Parathyroid adenoma (tissue), 2 donors: ENCODE measurements around the gene AP2A2.

Experiments used
- H2AFZ ChIP-seq: fragments of 300-600 bp; sonication (generic); one replicate; pipeline ENCODE4 v1.7.0; 2017; ENCODE audit warnings: antibody characterized with exemption, mild to moderate bottlenecking
- H3K27ac ChIP-seq: fragments of 300-600 bp; sonication (generic); one replicate; pipeline ENCODE4 v1.7.0; 2017
- H3K27me3 ChIP-seq: fragments of 300-600 bp; sonication (generic); one replicate; pipeline ENCODE4 v1.7.0; 2017; ENCODE audit warnings: low read length; ENCODE audit not compliant: control insufficient read depth, insufficient read depth
- H3K36me3 ChIP-seq: fragments of 300-600 bp; sonication (generic); one replicate; pipeline ENCODE4 v1.7.0; 2017; ENCODE audit warnings: low read length; ENCODE audit not compliant: control insufficient read depth, insufficient read depth
- H3K4me1 ChIP-seq: fragments of 300-600 bp; sonication (generic); one replicate; pipeline ENCODE4 v1.7.0; 2017; ENCODE audit warnings: control low read depth
- H3K4me2 ChIP-seq: fragments of 300-600 bp; sonication (generic); one replicate; pipeline ENCODE4 v1.7.0; 2017; ENCODE audit warnings: low read length
- H3K4me3 ChIP-seq: fragments of 300-600 bp; sonication (generic); one replicate; pipeline ENCODE4 v1.7.0; 2017; ENCODE audit warnings: low read depth, low read length
- H3K79me2 ChIP-seq: fragments of 300-600 bp; sonication (generic); one replicate; pipeline ENCODE4 v1.7.0; 2017; ENCODE audit warnings: control low read depth
- H3K9ac ChIP-seq: fragments of 300-600 bp; sonication (generic); one replicate; pipeline ENCODE4 v1.7.0; 2017; ENCODE audit warnings: mild to moderate bottlenecking
- H3K9me3 ChIP-seq: fragments of 300-600 bp; sonication (generic); one replicate; pipeline ENCODE4 v1.7.0; 2017; ENCODE audit warnings: low read length; ENCODE audit not compliant: control insufficient read depth
- TF ChIP-seq, protein P1 (sequence below): fragments of 300-600 bp; sonication (generic); IDR thresholded peaks from one replicate; pipeline ENCODE4 v1.7.0; 2017; ENCODE audit warnings: antibody characterized with exemption, mild to moderate bottlenecking
- donor health status: primary hyperparathyroidism.

AP2A2 gene

GRCh38 chr11:904380-904779 is 21.3 kb upstream of the AP2A2 start:
- H3K27me3 ChIP-seq: no peaks in the 10 kb centered on the region
- H3K4me3 ChIP-seq: no peak overlapping the region
- no peaks in the 10 kb centered on the region for H3K9me3 ChIP-seq
- TF ChIP-seq, protein P1, sequence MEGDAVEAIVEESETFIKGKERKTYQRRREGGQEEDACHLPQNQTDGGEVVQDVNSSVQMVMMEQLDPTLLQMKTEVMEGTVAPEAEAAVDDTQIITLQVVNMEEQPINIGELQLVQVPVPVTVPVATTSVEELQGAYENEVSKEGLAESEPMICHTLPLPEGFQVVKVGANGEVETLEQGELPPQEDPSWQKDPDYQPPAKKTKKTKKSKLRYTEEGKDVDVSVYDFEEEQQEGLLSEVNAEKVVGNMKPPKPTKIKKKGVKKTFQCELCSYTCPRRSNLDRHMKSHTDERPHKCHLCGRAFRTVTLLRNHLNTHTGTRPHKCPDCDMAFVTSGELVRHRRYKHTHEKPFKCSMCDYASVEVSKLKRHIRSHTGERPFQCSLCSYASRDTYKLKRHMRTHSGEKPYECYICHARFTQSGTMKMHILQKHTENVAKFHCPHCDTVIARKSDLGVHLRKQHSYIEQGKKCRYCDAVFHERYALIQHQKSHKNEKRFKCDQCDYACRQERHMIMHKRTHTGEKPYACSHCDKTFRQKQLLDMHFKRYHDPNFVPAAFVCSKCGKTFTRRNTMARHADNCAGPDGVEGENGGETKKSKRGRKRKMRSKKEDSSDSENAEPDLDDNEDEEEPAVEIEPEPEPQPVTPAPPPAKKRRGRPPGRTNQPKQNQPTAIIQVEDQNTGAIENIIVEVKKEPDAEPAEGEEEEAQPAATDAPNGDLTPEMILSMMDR: no peak
- H3K79me2 ChIP-seq: no peaks in the 10 kb centered on the region
- H3K4me2 ChIP-seq: no peak overlapping the region
- H3K9ac ChIP-seq: no peak overlapping the region
- no peak overlapping the region for H2AFZ ChIP-seq
- no peak overlapping the region for H3K27ac ChIP-seq
- H3K36me3 ChIP-seq: no peaks in the 10 kb centered on the region
- H3K4me1 ChIP-seq: no peaks in the 10 kb centered on the region

- H2AFZ ChIP-seq: no peak overlapping the region
- no peak overlapping the region for H3K4me3 ChIP-seq
- TF ChIP-seq, protein P1: no peak
These were observed 19.7 kb upstream of the AP2A2 start for GRCh38 chr11:905952-906351.

GRCh38 chr11:907668-908067 is 18.0 kb upstream of the AP2A2 start:
- peaks cover 2% of the 10 kb centered on the region for H3K79me2 ChIP-seq
- H3K27me3 ChIP-seq: no peaks in the 10 kb centered on the region
- H3K9ac ChIP-seq: no peak overlapping the region
- no peak overlapping the region for H2AFZ ChIP-seq
- H3K4me1 ChIP-seq: no peaks in the 10 kb centered on the region
- TF ChIP-seq, protein P1: no peak
- H3K27ac ChIP-seq: no peak overlapping the region
- no peak overlapping the region for H3K4me3 ChIP-seq
- H3K36me3 ChIP-seq: no peaks in the 10 kb centered on the region
- no peak overlapping the region for H3K4me2 ChIP-seq
- no peaks in the 10 kb centered on the region for H3K9me3 ChIP-seq

More at GRCh38 chr11:905952-906351, 19.7 kb upstream of the AP2A2 start:
- Histone ChIP-seq H3K27me3 (no peaks in the 10 kb centered on the region), H3K79me2 (peaks cover 2% of the 10 kb centered on the region), H3K4me2 (no peak overlapping the region), H3K9me3 (no peaks in the 10 kb centered on the region), H3K27ac (no peak overlapping the region), H3K36me3 (no peaks in the 10 kb centered on the region), H3K9ac (no peak overlapping the region), H3K4me1 (no peaks in the 10 kb centered on the region)

DNA sequence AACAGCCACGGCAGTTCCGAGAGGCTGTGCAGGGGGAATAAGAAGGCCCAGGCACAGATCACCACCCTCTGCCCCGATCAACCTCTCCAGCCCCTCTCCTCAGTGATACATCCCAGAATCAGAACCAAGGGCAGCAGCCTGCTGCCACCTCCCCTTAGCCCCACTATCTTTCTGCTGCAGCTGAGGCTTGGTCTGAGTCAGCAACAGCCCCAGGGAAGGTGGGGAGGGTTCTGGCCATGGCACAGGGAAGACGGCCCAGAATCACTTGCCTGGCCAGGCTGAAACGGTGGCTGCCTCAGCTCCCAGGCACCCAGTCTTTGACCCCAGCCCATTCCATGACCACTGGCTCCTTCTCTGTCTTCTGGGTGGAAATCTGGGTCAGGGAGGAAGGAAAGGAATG is 17.4 kb upstream of the AP2A2 start:
- Histone ChIP-seq H3K27ac (no peak overlapping the region), H3K9me3 (no peaks in the 10 kb centered on the region), H3K4me2 (no peak overlapping the region), H3K27me3 (no peaks in the 10 kb centered on the region), H3K4me3 (no peak overlapping the region), H2AFZ (no peak overlapping the region), H3K79me2 (peaks cover 2% of the 10 kb centered on the region), H3K9ac (no peak overlapping the region), H3K4me1 (no peaks in the 10 kb centered on the region), H3K36me3 (no peaks in the 10 kb centered on the region)
- TF ChIP-seq, protein P1: no peak

- Histone ChIP-seq H3K27ac (no peak overlapping the region), H3K4me2 (no peak overlapping the region), H2AFZ (no peak overlapping the region), H3K9me3 (no peaks in the 10 kb centered on the region), H3K4me3 (no peak overlapping the region), H3K4me1 (no peaks in the 10 kb centered on the region), H3K9ac (no peak overlapping the region), H3K79me2 (peaks cover 2% of the 10 kb centered on the region), H3K36me3 (no peaks in the 10 kb centered on the region), H3K27me3 (no peaks in the 10 kb centered on the region)
- TF ChIP-seq, protein P1: no peak
These were observed 16.3 kb upstream of the AP2A2 start for GRCh38 chr11:909406-909805.
